K562 (cell line): ENCODE results near the gene FDPS. TPM values are rescaled to one million over a fixed set of nuclear protein-coding genes. Genes with fewer than 3 reads are reported as not detected.
A peak's percentile ranks its signal among the peaks of the same experiment; 100 is the strongest.

Experiments used
- FOXK1 ChIP-seq: sonication (generic); formaldehyde crosslinking; IDR thresholded peaks from 2 replicates; pipeline ENCODE4 v1.8.0; 2022; ENCODE audit warnings: missing genetic modification reagents, mild to moderate bottlenecking, borderline replicate concordance
- HDAC6 ChIP-seq: IDR thresholded peaks from 2 replicates; pipeline ENCODE4 v1.6.1; 2012; ENCODE audit warnings: low read depth, mild to moderate bottlenecking, control low read depth, inconsistent platforms, low read length, moderate library complexity
- LCOR ChIP-seq: sonication (generic); formaldehyde crosslinking; IDR thresholded peaks from 2 replicates; pipeline ENCODE4 v1.8.0; 2022; ENCODE audit warnings: mild to moderate bottlenecking, missing genetic modification reagents
- NR4A1 ChIP-seq, 2 experiments: fragments of 250-450 bp in 1 of 2; fragments of 450-650 bp in 1 of 2; sonication (Bioruptor Pico) in 1 of 2; IDR thresholded peaks; 2 replicates each; pipeline versions ENCODE4 v1.4.0 to v1.6.1; 2016 to 2020; ENCODE audit warnings: mild to moderate bottlenecking in 2 of 2, missing compliant biosample characterization in 1 of 2, missing genetic modification characterization in 1 of 2, moderate library complexity in 1 of 2
- OTX1 ChIP-seq: fragments of 450-650 bp; formaldehyde crosslinking; IDR thresholded peaks from 2 replicates; pipeline ENCODE4 v1.4.0; 2022; ENCODE audit warnings: mild to moderate bottlenecking
- PHF20 ChIP-seq: fragments of 450-650 bp; IDR thresholded peaks from 2 replicates; pipeline ENCODE4 v1.6.1; 2018; ENCODE audit not compliant: partially characterized antibody
- PHF21A ChIP-seq: fragments of 450-650 bp; IDR thresholded peaks from 2 replicates; pipeline ENCODE4 v1.6.1; 2017; ENCODE audit warnings: low read depth, borderline replicate concordance
- RFX1 ChIP-seq: fragments of 450-650 bp; IDR thresholded peaks from 2 replicates; pipeline ENCODE4 v1.6.1; 2016; ENCODE audit warnings: mild to moderate bottlenecking, moderate library complexity
- SMC3 ChIP-seq: conservative IDR thresholded peaks from 2 replicates; pipeline ENCODE4 v1.6.1; 2011; ENCODE audit warnings: low read depth, low read length, improper control_type of control experiment; ENCODE audit not compliant: insufficient read depth
- SNRNP70 ChIP-seq: fragments of 200-400 bp; formaldehyde crosslinking; optimal IDR thresholded peaks from 2 replicates; pipeline ENCODE3; 2017; ENCODE audit warnings: low read depth, low read length
- TAL1 ChIP-seq: fragments of 450-650 bp; IDR thresholded peaks from 2 replicates; pipeline ENCODE4 v1.6.1; 2016; ENCODE audit warnings: mild to moderate bottlenecking
- TBL1XR1 ChIP-seq, 2 experiments: IDR thresholded peaks; 2 replicates each; pipeline ENCODE4 v1.6.1; 2012; ENCODE audit warnings: improper control_type of control experiment in 2 of 2, low read length in 2 of 2, mild to moderate bottlenecking in 1 of 2
- ZFX ChIP-seq: sonication (generic); formaldehyde crosslinking; IDR thresholded peaks from 2 replicates; pipeline ENCODE4 v1.8.0; 2022; ENCODE audit warnings: mild to moderate bottlenecking, missing genetic modification reagents, moderate library complexity
- ZNF12 ChIP-seq: sonication (generic); formaldehyde crosslinking; IDR thresholded peaks from 2 replicates; pipeline ENCODE4 v1.4.0; 2020; ENCODE audit warnings: mild to moderate bottlenecking, missing genetic modification reagents
- ZNF717 ChIP-seq: fragments of 250-450 bp; sonication (Bioruptor Pico); IDR thresholded peaks from 2 replicates; pipeline ENCODE4 v1.5.0; 2021
- polyA plus RNA-seq, 8 experiments: library from polyadenylated mRNA; depleted of rRNA in 4 of 8; stranded (reverse) in 5 of 8; unstranded in 3 of 8; fragments of >200 nt; fragmentation: Nextera tagmentation in 2 of 8; fragmentation: Illumina TruSeq in 1 of 8; extraction: Ambion mirVana in 2 of 8; extraction: Trizol in 1 of 8; gene quantifications; 2 replicates each; pipeline versions ENCODE4 v1.2.1 to v1.2.3, GENCODE V29; 2011 to 2014; ENCODE audit warnings: inconsistent platforms in 1 of 8, missing spikeins in 1 of 8
- total RNA-seq, 7 experiments: library from RNA; depleted of rRNA in 6 of 7; stranded (reverse); fragments of >200 nt in 6 of 7; fragmentation: Illumina TruSeq in 2 of 7; extraction: Trizol in 2 of 7; gene quantifications; 2 replicates each; pipeline versions ENCODE4 v1.2.1 to v1.2.3, GENCODE V29; 2011 to 2021; ENCODE audit warnings: low replicate concordance in 1 of 7
- TF ChIP-seq, protein P1 (sequence below): fragments of 250-450 bp; sonication (Bioruptor Pico); IDR thresholded peaks from 2 replicates; pipeline ENCODE4 v1.4.0; 2020; ENCODE audit warnings: mild to moderate bottlenecking, moderate library complexity
- TF ChIP-seq, protein P2 (sequence below), 2 experiments: fragments of 200-800 bp in 1 of 2; sonication (Bioruptor generic) in 1 of 2; sonication (generic) in 1 of 2; formaldehyde crosslinking in 1 of 2; IDR thresholded peaks in 1 of 2; conservative IDR thresholded peaks in 1 of 2; 2 replicates each; pipeline versions ENCODE4 v1.5.0 to v1.6.1; 2016 to 2020; ENCODE audit warnings: missing compliant biosample characterization in 1 of 2, missing genetic modification characterization in 1 of 2, missing genetic modification reagents in 1 of 2
- TF ChIP-seq, protein P3 (sequence below): fragments of 250-450 bp; sonication (Bioruptor Pico); IDR thresholded peaks from 2 replicates; pipeline ENCODE4 v1.8.0; 2021; ENCODE audit warnings: moderate library complexity, mild to moderate bottlenecking, inconsistent platforms
- TF ChIP-seq, protein P4 (sequence below), 2 experiments: fragments of 450-650 bp; conservative IDR thresholded peaks; 2 replicates each; pipeline ENCODE4 v1.6.1; 2017; ENCODE audit warnings: mild to moderate bottlenecking in 2 of 2, moderate library complexity in 2 of 2

The FDPS gene
- total and polyA plus RNA-seq, 9 of the 15 experiments (the other 6 are each of a cell fraction or from before 2014, with no cell fraction given), result 247 to 884 (median 360) TPM

DNA sequence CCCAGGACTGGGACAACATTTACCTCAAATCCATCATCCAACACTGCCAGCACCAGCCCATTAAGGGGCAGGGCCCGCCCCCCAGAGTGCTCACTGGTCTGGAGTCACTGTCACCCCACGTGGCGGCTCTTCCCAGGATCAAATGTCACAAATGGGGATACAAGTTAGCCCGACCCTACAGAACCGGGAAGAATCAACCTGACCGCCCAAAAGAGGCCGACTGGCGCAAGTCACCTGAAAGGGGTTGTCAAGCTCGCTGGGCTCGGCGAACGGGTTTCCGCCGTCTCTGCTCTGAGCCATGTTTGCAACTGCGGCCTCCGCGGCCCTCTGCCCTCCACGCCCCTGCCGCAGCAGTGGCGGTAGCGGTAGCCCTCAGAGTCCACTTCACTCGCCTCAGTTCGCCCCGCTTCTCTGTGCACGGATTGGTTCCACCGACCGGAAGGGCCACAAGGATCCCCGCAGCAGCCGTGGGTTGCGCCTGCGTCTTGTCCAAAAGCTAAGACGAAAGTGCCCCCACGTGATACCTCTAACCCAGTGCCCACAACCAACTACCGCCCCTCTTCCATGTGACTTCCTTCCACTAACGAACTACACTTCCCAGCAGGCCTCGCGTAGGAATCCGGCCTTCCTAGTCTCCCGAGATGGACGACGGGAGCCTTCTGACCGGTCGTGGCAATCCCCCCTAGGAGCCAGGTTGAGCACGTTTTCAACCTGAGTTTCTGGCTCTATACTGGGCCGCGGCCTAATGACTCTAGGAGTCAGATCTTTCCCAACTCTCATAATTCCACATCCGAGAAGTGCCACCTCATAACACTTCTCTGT lies 46.6 kb upstream of the FDPS start, which contains the start of gene SCAMP3 (continued):
- TF ChIP-seq, protein P1, sequence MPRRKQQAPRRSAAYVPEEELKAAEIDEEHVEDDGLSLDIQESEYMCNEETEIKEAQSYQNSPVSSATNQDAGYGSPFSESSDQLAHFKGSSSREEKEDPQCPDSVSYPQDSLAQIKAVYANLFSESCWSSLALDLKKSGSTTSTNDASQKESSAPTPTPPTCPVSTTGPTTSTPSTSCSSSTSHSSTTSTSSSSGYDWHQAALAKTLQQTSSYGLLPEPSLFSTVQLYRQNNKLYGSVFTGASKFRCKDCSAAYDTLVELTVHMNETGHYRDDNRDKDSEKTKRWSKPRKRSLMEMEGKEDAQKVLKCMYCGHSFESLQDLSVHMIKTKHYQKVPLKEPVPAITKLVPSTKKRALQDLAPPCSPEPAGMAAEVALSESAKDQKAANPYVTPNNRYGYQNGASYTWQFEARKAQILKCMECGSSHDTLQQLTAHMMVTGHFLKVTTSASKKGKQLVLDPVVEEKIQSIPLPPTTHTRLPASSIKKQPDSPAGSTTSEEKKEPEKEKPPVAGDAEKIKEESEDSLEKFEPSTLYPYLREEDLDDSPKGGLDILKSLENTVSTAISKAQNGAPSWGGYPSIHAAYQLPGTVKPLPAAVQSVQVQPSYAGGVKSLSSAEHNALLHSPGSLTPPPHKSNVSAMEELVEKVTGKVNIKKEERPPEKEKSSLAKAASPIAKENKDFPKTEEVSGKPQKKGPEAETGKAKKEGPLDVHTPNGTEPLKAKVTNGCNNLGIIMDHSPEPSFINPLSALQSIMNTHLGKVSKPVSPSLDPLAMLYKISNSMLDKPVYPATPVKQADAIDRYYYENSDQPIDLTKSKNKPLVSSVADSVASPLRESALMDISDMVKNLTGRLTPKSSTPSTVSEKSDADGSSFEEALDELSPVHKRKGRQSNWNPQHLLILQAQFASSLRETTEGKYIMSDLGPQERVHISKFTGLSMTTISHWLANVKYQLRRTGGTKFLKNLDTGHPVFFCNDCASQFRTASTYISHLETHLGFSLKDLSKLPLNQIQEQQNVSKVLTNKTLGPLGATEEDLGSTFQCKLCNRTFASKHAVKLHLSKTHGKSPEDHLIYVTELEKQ, result peak; percentile 43; the same call in 1 of the 2 replicates
- TF ChIP-seq ZNF717 (CRISPR knock-in tag) (peak; percentile 69; the same call in 1 of the 2 replicates), PHF21A (no peak), TBL1XR1 (IDR thresholded peaks at IDR 0.05; ENCODE audit: low read length in 2 of 2) (no peak), OTX1 (CRISPR knock-in tag) (peak; percentile 92), SNRNP70 (no peak), LCOR (CRISPR knock-in tag) (peak; percentile 86; the same call in 1 of the 2 replicates), RFX1 (no peak), SMC3 (no peak), ZNF12 (peak; percentile 84), ZFX (CRISPR knock-in tag) (peak; percentile 90), HDAC6 (peak; percentile 20; the same call in 1 of the 2 replicates), NR4A1 (CRISPR knock-in tag; IDR thresholded peaks at IDR 0.05) (no peak), NR4A1 (tag; IDR thresholded peaks at IDR 0.05) (no peak), PHF20 (peak; percentile 73), TAL1 (no peak), FOXK1 (CRISPR knock-in tag) (no peak)
- TF ChIP-seq, protein P2, sequence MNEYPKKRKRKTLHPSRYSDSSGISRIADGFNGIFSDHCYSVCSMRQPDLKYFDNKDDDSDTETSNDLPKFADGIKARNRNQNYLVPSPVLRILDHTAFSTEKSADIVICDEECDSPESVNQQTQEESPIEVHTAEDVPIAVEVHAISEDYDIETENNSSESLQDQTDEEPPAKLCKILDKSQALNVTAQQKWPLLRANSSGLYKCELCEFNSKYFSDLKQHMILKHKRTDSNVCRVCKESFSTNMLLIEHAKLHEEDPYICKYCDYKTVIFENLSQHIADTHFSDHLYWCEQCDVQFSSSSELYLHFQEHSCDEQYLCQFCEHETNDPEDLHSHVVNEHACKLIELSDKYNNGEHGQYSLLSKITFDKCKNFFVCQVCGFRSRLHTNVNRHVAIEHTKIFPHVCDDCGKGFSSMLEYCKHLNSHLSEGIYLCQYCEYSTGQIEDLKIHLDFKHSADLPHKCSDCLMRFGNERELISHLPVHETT (CRISPR knock-in tag; conservative IDR thresholded peaks at IDR 0.05 in 1 of 2, IDR thresholded peaks at IDR 0.05 in 1 of 2), result no peak; a peak in 1 of 4 replicates
- TF ChIP-seq, protein P3, sequence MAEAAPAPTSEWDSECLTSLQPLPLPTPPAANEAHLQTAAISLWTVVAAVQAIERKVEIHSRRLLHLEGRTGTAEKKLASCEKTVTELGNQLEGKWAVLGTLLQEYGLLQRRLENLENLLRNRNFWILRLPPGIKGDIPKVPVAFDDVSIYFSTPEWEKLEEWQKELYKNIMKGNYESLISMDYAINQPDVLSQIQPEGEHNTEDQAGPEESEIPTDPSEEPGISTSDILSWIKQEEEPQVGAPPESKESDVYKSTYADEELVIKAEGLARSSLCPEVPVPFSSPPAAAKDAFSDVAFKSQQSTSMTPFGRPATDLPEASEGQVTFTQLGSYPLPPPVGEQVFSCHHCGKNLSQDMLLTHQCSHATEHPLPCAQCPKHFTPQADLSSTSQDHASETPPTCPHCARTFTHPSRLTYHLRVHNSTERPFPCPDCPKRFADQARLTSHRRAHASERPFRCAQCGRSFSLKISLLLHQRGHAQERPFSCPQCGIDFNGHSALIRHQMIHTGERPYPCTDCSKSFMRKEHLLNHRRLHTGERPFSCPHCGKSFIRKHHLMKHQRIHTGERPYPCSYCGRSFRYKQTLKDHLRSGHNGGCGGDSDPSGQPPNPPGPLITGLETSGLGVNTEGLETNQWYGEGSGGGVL (CRISPR knock-in tag), result no peak
- TF ChIP-seq, protein P4, sequence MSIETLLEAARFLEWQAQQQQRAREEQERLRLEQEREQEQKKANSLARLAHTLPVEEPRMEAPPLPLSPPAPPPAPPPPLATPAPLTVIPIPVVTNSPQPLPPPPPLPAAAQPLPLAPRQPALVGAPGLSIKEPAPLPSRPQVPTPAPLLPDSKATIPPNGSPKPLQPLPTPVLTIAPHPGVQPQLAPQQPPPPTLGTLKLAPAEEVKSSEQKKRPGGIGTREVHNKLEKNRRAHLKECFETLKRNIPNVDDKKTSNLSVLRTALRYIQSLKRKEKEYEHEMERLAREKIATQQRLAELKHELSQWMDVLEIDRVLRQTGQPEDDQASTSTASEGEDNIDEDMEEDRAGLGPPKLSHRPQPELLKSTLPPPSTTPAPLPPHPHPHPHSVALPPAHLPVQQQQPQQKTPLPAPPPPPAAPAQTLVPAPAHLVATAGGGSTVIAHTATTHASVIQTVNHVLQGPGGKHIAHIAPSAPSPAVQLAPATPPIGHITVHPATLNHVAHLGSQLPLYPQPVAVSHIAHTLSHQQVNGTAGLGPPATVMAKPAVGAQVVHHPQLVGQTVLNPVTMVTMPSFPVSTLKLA (conservative IDR thresholded peaks at IDR 0.05), result peak; percentile 98 to 99
